Trophoblast cell (in vitro differentiated cells and primary cell): ENCODE results near the gene OTOL1.

Experiments used
- DNase-seq, 2 donors: peaks; one replicate each; pipeline ENCODE4 v3.0.0-alpha.2; 2016
- H2AFZ ChIP-seq: 2 replicates; pipeline ENCODE4 v1.6.1; 2013; ENCODE audit warnings: low read length, moderate library complexity, mild to moderate bottlenecking; ENCODE audit not compliant: insufficient read depth, poor library complexity
- H2AK5ac ChIP-seq: 2 replicates; pipeline ENCODE4 v1.6.1; 2013; ENCODE audit warnings: mild to moderate bottlenecking, low read length
- H2BK120ac ChIP-seq: 2 replicates; pipeline ENCODE4 v1.6.1; 2013; ENCODE audit warnings: low read length, mild to moderate bottlenecking, moderate library complexity; ENCODE audit not compliant: insufficient read depth, poor library complexity
- H2BK12ac ChIP-seq: 2 replicates; pipeline ENCODE4 v1.6.1; 2013; ENCODE audit warnings: mild to moderate bottlenecking, low read length, moderate library complexity
- H2BK5ac ChIP-seq: 2 replicates; pipeline ENCODE4 v1.6.1; 2013; ENCODE audit warnings: low read length, low read depth, moderate library complexity, mild to moderate bottlenecking; ENCODE audit not compliant: poor library complexity
- H3K14ac ChIP-seq: 2 replicates; pipeline ENCODE4 v1.6.1; 2013; ENCODE audit warnings: mild to moderate bottlenecking, low read length
- H3K18ac ChIP-seq: 2 replicates; pipeline ENCODE4 v1.6.1; 2013; ENCODE audit warnings: mild to moderate bottlenecking, low read length
- H3K23ac ChIP-seq: 2 replicates; pipeline ENCODE4 v1.6.1; 2013; ENCODE audit warnings: low read length
- H3K27ac ChIP-seq: 2 replicates; pipeline ENCODE4 v1.5.1; 2013; ENCODE audit warnings: low read depth, mild to moderate bottlenecking, inconsistent platforms, low read length, moderate library complexity
- H3K27me3 ChIP-seq: 2 replicates; pipeline ENCODE4 v1.6.1; 2013; ENCODE audit warnings: inconsistent platforms, mild to moderate bottlenecking, low read length, moderate library complexity; ENCODE audit not compliant: insufficient read depth
- H3K36me3 ChIP-seq, 2 experiments: 1 replicate in 1 of 2; 2 replicates in 1 of 2; pipeline ENCODE4 v1.6.1; 2013; ENCODE audit warnings: low read length in 2 of 2, mild to moderate bottlenecking in 2 of 2, moderate library complexity in 1 of 2; ENCODE audit not compliant: insufficient read depth in 2 of 2, control insufficient read depth in 1 of 2
- H3K4ac ChIP-seq: 2 replicates; pipeline ENCODE4 v1.6.1; 2013; ENCODE audit warnings: low read depth, mild to moderate bottlenecking, low read length, moderate library complexity
- H3K4me1 ChIP-seq, 2 experiments: 1 replicate in 1 of 2; 2 replicates in 1 of 2; pipeline ENCODE4 v1.6.1; 2013; ENCODE audit warnings: low read length in 2 of 2, mild to moderate bottlenecking in 2 of 2, moderate library complexity in 1 of 2; ENCODE audit not compliant: insufficient read depth in 2 of 2, control insufficient read depth in 1 of 2
- H3K4me2 ChIP-seq: 2 replicates; pipeline ENCODE4 v1.6.1; 2013; ENCODE audit warnings: inconsistent platforms, mild to moderate bottlenecking, low read length, moderate library complexity
- H3K4me3 ChIP-seq: 2 replicates; pipeline ENCODE4 v1.5.1; 2013; ENCODE audit warnings: mild to moderate bottlenecking, low read depth, low read length, inconsistent platforms
- H3K79me1 ChIP-seq: one replicate; pipeline ENCODE4 v1.6.1; 2013; ENCODE audit warnings: low read length
- H3K79me2 ChIP-seq: 2 replicates; pipeline ENCODE4 v1.6.1; 2013; ENCODE audit warnings: low read length, mild to moderate bottlenecking; ENCODE audit not compliant: control insufficient read depth, insufficient read depth, poor library complexity
- H3K9ac ChIP-seq: 2 replicates; pipeline ENCODE4 v1.6.1; 2013; ENCODE audit warnings: mild to moderate bottlenecking, low read length
- H3K9me3 ChIP-seq: 2 replicates; pipeline ENCODE4 v1.6.1; 2013; ENCODE audit warnings: low read depth, mild to moderate bottlenecking, control low read depth, inconsistent platforms, low read length; ENCODE audit not compliant: insufficient read depth
- H4K12ac ChIP-seq: 2 replicates; pipeline ENCODE4 v1.6.1; 2013; ENCODE audit warnings: low read depth, mild to moderate bottlenecking, low read length, moderate library complexity
- H4K8ac ChIP-seq: 2 replicates; pipeline ENCODE4 v1.6.1; 2013; ENCODE audit warnings: low read depth, mild to moderate bottlenecking, low read length, moderate library complexity
- H4K91ac ChIP-seq: one replicate; pipeline ENCODE4 v1.6.1; 2013; ENCODE audit warnings: low read depth, mild to moderate bottlenecking, low read length, moderate library complexity
- WGBS: extraction: QIAGEN DNeasy Blood & Tissue Kit; methylation state at CpG from one replicate; pipeline ENCODE4 v1.1.7; 2013; ENCODE audit warnings: missing lambda C conversion rate; ENCODE audit not compliant: insufficient read length, insufficient coverage; ENCODE audit errors: extremely low coverage; 5-methylcytosine and 5-hydroxymethylcytosine counted together

The OTOL1 gene

DNA sequence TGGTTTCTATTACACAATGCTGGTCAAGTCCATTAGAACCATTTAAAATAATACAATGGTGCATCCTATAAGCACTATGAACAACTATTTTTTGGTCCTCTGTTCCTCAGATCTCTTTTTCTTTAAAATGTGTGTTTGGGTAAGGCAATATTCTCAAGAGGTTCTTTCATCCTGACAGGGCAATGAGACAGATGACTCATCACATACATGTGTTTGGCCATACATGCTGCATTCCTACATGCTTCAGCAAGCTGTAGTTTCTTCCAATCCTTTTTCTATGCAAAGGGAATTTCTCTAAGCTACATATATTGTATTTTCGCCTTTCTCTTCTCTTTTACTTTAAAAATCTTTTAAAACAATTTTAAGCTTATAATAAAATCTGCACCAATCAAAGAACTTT lies 52.7 kb downstream of the OTOL1 start:
- no peak overlapping the region for H3K9ac ChIP-seq
- H2BK5ac ChIP-seq = no peak overlapping the region
- H3K14ac ChIP-seq = no peak overlapping the region
- H3K79me2 ChIP-seq = no peaks in the 10 kb centered on the region
- H3K18ac ChIP-seq = no peak overlapping the region
- no peak overlapping the region for H3K4me2 ChIP-seq
- no peaks in the 10 kb centered on the region for H3K9me3 ChIP-seq
- no peaks in the 10 kb centered on the region for H3K79me1 ChIP-seq
- no peak overlapping the region for H2BK12ac ChIP-seq
- H4K8ac ChIP-seq = no peak overlapping the region
- no peaks in the 10 kb centered on the region for H3K4me1 ChIP-seq
- no peak overlapping the region for H4K91ac ChIP-seq
- no peak overlapping the region for H3K27ac ChIP-seq
- no peak overlapping the region for H4K12ac ChIP-seq
- no peak overlapping the region for H3K4me3 ChIP-seq
- H2BK120ac ChIP-seq = no peak overlapping the region
- no peak overlapping the region for H3K4ac ChIP-seq
- no peak overlapping the region for H3K23ac ChIP-seq
- no peaks in the 10 kb centered on the region for H3K36me3 ChIP-seq
- 100% methylated on average over 1 of the region's 1 CpG for WGBS
- H2AK5ac ChIP-seq = no peak overlapping the region
- H3K27me3 ChIP-seq = no peaks in the 10 kb centered on the region
- DNase-seq = peak in 1 of 2 donors; percentile 4
- no peak overlapping the region for H2AFZ ChIP-seq

DNA sequence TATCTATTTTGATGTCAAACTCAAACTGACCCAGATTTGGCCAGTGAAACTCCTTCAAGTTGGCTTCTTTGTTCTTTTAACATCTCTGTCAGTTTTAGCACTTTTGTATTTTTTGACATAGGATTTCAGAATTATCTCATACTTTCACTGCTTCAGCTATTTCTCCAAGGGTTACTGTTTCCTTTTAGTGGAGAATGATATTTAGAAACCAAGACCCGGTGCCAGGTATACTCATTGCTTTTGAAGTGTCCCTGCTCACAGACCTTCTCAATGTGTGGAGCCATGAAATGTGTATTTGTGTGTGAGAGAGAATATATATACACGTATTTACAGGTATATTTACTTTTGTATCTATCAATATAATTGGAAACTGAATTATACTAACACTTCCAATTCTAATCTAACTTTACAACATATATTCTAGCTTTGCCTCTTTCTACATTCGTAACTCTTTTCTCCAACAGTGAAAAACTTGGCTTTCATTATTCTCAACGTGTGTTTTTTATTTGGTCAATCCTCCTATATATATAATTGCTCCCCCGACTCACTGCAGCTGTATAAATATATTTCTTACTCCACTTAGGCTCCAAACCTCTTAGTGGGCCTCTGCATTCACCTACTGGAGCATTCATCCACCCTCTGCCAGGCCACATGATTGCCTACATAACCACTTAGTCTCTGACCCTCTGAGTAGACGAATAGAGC lies 54.0 kb downstream of the OTOL1 start:
- Histone ChIP-seq H3K9me3 (no peaks in the 10 kb centered on the region), H4K91ac (no peak overlapping the region), H3K18ac (no peak overlapping the region), H3K9ac (no peak overlapping the region), H2AK5ac (no peak overlapping the region), H3K4me3 (no peak overlapping the region), H3K4me1 (no peaks in the 10 kb centered on the region), H3K27me3 (no peaks in the 10 kb centered on the region), H2BK120ac (no peak overlapping the region), H4K12ac (no peak overlapping the region), H3K4me2 (no peak overlapping the region), H3K27ac (no peak overlapping the region), H3K79me1 (no peaks in the 10 kb centered on the region), H2AFZ (no peak overlapping the region), H3K36me3 (no peaks in the 10 kb centered on the region), H3K23ac (no peak overlapping the region), H3K79me2 (no peaks in the 10 kb centered on the region), H2BK5ac (no peak overlapping the region), H3K14ac (no peak overlapping the region), H3K4ac (no peak overlapping the region), H4K8ac (no peak overlapping the region), H2BK12ac (no peak overlapping the region)
- no peak for DNase-seq
- WGBS = no CpG with 5 or more reads among the region's 6 CpGs

DNA sequence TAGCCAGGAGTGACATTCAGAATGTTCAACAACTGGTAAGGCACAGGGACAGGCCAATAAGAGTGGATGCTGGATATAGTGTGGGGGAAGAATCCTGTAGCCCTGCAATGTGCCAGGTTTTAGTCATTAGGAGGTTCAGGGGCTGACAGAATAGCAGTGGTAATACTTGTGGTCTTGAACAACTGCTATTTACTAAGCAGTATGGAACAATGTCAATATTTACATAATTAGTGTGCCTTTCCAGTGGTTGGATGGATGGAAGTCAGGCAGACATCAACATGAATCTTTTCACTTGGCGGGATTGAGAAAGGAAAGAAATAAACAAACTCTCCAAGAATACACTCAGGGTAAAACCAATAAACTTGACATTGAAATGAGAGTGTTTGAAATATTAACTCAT lies 55.1 kb downstream of the OTOL1 start:
- no peak for DNase-seq
- H4K8ac ChIP-seq = no peak overlapping the region
- H2AFZ ChIP-seq = no peak overlapping the region
- H3K4me2 ChIP-seq = no peak overlapping the region
- no peak overlapping the region for H3K9ac ChIP-seq
- H2AK5ac ChIP-seq = no peak overlapping the region
- no peak overlapping the region for H2BK120ac ChIP-seq
- H3K18ac ChIP-seq = no peak overlapping the region
- no peak overlapping the region for H3K14ac ChIP-seq
- H2BK12ac ChIP-seq = no peak overlapping the region
- H3K36me3 ChIP-seq = no peaks in the 10 kb centered on the region
- H3K79me1 ChIP-seq = no peaks in the 10 kb centered on the region
- no peak overlapping the region for H3K27ac ChIP-seq
- no peaks in the 10 kb centered on the region for H3K9me3 ChIP-seq
- H3K4me1 ChIP-seq = no peaks in the 10 kb centered on the region
- no CpG with 5 or more reads among the region's 1 CpG for WGBS
- no peaks in the 10 kb centered on the region for H3K27me3 ChIP-seq
- no peak overlapping the region for H3K4me3 ChIP-seq
- no peak overlapping the region for H2BK5ac ChIP-seq
- no peak overlapping the region for H4K91ac ChIP-seq
- no peaks in the 10 kb centered on the region for H3K79me2 ChIP-seq
- H3K23ac ChIP-seq = no peak overlapping the region
- H3K4ac ChIP-seq = no peak overlapping the region
- no peak overlapping the region for H4K12ac ChIP-seq

DNA sequence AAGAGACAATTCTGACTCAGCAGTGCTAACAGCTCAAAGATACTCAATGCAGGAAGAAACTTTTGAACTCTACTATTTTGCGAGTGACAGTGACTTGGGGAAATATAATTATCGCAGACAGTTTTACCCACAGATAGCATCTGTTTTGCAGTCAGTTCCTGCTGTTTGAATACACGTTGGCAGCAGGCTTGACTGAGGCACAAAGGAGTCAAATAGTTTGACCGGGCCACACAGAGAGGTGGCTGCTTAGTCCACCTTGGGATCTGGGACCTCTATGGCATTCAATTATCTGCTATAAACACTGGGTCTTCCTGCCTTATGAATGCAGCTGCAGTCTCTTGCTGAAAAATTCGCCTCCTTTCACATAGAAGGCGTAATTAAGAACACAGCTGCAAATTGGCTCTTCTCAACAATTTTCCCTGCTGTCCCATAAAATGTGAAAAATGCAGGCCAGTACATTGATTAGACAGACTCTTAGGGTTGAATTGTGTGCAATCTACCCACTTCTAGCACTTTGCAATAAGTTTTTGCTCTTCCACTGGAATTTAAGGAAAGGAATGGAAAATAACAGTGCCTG lies 56.5 kb downstream of the OTOL1 start:
- H4K8ac ChIP-seq = no peak overlapping the region
- no peak overlapping the region for H2AFZ ChIP-seq
- no peaks in the 10 kb centered on the region for H3K27me3 ChIP-seq
- no peak overlapping the region for H2BK5ac ChIP-seq
- no peak overlapping the region for H3K4me3 ChIP-seq
- no peaks in the 10 kb centered on the region for H3K36me3 ChIP-seq
- H2BK12ac ChIP-seq = no peak overlapping the region
- H3K79me2 ChIP-seq = no peaks in the 10 kb centered on the region
- H3K27ac ChIP-seq = no peak overlapping the region
- H2BK120ac ChIP-seq = no peak overlapping the region
- no peaks in the 10 kb centered on the region for H3K4me1 ChIP-seq
- no peak overlapping the region for H3K18ac ChIP-seq
- H3K4me2 ChIP-seq = no peak overlapping the region
- no peak overlapping the region for H3K23ac ChIP-seq
- H3K79me1 ChIP-seq = no peaks in the 10 kb centered on the region
- H3K4ac ChIP-seq = no peak overlapping the region
- DNase-seq = no peak
- no CpG with 5 or more reads among the region's 6 CpGs for WGBS
- H3K14ac ChIP-seq = no peak overlapping the region
- no peak overlapping the region for H4K91ac ChIP-seq
- no peaks in the 10 kb centered on the region for H3K9me3 ChIP-seq
- no peak overlapping the region for H3K9ac ChIP-seq
- no peak overlapping the region for H2AK5ac ChIP-seq
- no peak overlapping the region for H4K12ac ChIP-seq
